Activated naive CD4-positive, alpha-beta T cell (primary cell): ENCODE data around the gene SMIM8.

Experiments
- DNase-seq, 4 experiments: peaks; one replicate each; lab custom pipeline; 2025; lab: John Stamatoyannopoulos, UW

The SMIM8 gene

GRCh38 chr6:87334683-87335082, 12.3 kb downstream of the SMIM8 start:
- DNase-seq, result no peak

- DNase-seq, result no peak
Measured at GRCh38 chr6:87336367-87336766, 14.0 kb downstream of the SMIM8 start.

- DNase-seq, result no peak
Measured at GRCh38 chr6:87340230-87340629, 17.8 kb downstream of the SMIM8 start.

GRCh38 chr6:87341158-87341557, 18.8 kb downstream of the SMIM8 start:
- DNase-seq, result no peak

- no peak for DNase-seq
Measured at GRCh38 chr6:87341899-87342298, 19.5 kb downstream of the SMIM8 start.

- no peak for DNase-seq
Measured at GRCh38 chr6:87342829-87343228, 20.4 kb downstream of the SMIM8 start.

- no peak for DNase-seq
Measured at GRCh38 chr6:87344731-87345130, 22.3 kb downstream of the SMIM8 start, which contains the start of gene C6orf163. Gene C6orf163, plus strand, starts transcription at chr6:87344813. Its CDS starts 287 bp downstream, at chr6:87345100.

GRCh38 chr6:87346700-87347099, 24.3 kb downstream of the SMIM8 start:
- DNase-seq, result no peak

GRCh38 chr6:87349896-87350295, 27.5 kb downstream of the SMIM8 start:
- no peak for DNase-seq

GRCh38 chr6:87350516-87350915, 28.1 kb downstream of the SMIM8 start:
- no peak for DNase-seq

GRCh38 chr6:87351583-87351982, 29.2 kb downstream of the SMIM8 start:
- DNase-seq, result no peak

- no peak for DNase-seq
Measured at GRCh38 chr6:87356181-87356580, 33.8 kb downstream of the SMIM8 start.

GRCh38 chr6:87357479-87358196, 35.2 kb downstream of the SMIM8 start:
- DNase-seq, result no peak

- DNase-seq, result no peak
Measured at GRCh38 chr6:87364602-87365252, 42.3 kb downstream of the SMIM8 start.

- DNase-seq, result no peak
Measured at GRCh38 chr6:87366072-87366827, 43.9 kb downstream of the SMIM8 start.

- no peak for DNase-seq
Measured at GRCh38 chr6:87366899-87367298, 44.5 kb downstream of the SMIM8 start.

- DNase-seq, result no peak
Measured at GRCh38 chr6:87373377-87373776, 51.0 kb downstream of the SMIM8 start.

GRCh38 chr6:87375315-87375714, 52.9 kb downstream of the SMIM8 start:
- no peak for DNase-seq

- no peak for DNase-seq
Measured at GRCh38 chr6:87376643-87377042, 54.3 kb downstream of the SMIM8 start.

GRCh38 chr6:87378947-87379346, 56.6 kb downstream of the SMIM8 start:
- no peak for DNase-seq

- no peak for DNase-seq
Measured at GRCh38 chr6:87382861-87383260, 60.5 kb downstream of the SMIM8 start.

- no peak for DNase-seq
Measured at GRCh38 chr6:87384038-87384437, 61.6 kb downstream of the SMIM8 start.

- DNase-seq, result no peak
Measured at GRCh38 chr6:87384449-87384848, 62.1 kb downstream of the SMIM8 start.
